GM21447 (cell line): Measurements from ENCODE around the gene TMEM207.

Experiments
- ATAC-seq: cut with Tn5 transposase; IDR thresholded peaks from one replicate; pipeline ENCODE4 v1.9.1; 2021; ENCODE audit not compliant: unreplicated experiment

The TMEM207 gene

DNA sequence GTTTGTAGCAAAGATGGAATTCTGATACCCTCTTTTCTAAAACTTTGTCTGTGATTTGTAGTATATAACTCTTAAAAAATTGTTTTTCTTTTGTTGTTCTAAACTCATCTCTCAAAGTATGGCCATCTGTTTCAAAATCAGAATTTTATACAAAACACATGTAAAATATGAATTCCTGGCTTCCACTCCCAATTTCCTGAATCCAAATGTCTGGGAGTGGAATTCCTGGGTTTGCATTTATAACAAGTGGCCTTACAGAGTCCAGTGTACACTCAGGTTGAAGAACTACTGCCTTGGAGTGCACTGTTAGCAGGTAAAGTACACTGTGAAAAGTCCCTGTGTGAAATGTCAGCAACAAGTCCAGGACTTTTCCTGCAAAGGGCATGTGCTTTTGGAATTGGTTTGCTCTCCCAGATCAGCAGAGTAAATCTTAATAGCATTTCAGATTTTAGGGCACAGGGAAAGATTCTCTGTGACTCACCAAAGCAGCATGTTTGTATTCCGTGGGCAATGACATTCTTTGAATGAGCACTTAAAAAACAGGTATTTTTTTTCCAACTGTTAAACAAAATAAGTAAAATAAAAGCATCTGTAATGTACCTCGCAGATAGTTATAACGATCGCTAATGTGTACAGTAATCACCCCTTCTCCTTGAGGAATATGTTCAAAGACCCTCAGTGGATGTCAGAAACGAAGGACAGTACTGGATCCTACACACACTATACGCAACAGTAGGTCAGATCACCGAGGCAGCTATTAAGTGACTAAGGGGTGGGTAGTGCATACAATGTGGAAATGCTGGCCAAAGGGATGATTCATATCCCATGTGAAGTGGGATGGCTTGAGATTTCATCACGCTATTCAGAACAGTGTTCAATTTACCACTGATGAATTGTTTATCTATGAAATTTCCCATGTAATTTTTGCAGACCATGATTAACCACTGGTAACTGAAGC lies 63.7 kb downstream of the TMEM207 start:
- ATAC-seq, result no peak

DNA sequence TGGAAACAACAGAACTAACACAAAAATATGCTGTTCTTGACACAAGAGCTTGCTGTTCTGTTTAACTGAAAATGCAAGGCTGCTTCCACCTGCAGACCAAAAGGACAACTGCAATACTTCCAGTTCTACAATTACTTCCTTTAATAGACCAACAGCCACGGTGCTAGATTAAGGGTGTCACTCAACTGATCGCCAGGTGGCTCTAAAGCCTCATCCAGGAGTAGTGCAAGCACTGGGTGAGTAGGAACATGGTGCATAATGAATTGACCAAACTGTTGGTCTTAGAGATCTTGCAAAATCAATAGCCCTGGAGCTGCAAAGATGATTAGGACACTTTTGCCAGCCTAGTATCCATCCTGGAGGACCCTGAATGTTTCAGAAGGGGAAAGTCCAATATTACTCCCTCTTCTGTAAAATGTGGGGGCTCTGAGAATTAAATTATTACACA lies 65.4 kb downstream of the TMEM207 start:
- ATAC-seq, result peak; percentile 93

DNA sequence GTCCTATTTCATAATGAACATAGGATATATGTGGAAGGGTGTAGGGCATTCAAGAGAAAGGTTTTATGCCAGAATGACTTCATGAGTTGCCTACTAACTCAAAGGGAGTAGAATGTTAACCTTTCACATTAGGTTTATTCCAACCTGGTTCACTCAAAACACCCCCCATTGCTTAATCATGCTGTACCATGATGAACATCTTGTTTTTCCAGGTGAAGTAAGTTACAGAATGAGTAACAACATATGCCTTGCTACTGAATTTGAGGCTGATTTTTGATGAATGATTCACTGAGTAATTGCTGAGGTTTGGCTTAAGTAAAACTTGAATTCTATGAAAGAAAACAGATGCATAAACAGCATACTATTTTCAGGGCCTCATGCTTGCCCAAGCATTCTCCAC lies 67.6 kb downstream of the TMEM207 start:
- ATAC-seq, result no peak

DNA sequence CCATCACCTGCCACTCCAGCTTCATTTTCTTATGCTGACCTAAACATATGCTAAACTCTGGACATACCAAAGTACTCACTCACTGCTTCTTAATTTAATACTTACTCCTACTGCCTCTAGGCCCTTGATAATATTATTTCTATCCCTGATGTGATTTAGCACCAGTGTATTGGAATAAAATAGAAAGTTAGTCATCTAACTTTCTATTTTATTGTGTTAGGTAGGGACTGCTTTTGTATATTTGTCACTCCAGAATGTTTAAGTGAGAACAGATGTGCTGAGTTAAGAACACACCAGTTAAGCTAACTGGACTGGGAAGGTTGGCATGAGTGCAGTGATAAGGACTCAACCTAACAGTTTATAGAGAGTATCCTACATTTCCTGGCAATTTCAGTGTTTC lies 68.3 kb downstream of the TMEM207 start:
- ATAC-seq, result no peak

DNA sequence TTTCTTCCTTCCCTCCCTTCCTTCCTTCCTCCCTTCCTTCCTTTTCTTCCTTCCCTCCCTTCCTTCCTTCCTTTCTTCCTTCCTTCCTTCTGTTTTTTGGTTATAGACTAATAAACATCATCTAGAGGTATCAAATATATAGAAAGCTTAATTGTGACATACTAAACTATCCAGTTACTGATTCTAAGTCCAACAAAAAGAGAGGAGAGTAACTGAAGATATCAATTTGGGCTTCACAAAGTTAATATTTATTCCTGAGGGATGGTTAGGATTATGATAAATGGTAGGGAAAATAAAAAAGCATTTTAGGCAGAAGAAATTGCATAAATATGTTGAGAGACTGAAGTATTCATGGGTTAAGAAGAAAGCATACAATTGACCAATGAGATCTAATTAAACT lies 69.5 kb downstream of the TMEM207 start:
- no peak for ATAC-seq
